Liver (tissue), 3 donors: ENCODE results near the gene AMBRA1.

Source experiments
- GABPA ChIP-seq, 2 donors: IDR thresholded peaks in 1 of 2; conservative IDR thresholded peaks in 1 of 2; 2 replicates each; pipeline ENCODE4 v1.6.1; 2016; ENCODE audit warnings: antibody characterized with exemption in 2 of 2, mild to moderate bottlenecking in 1 of 2, moderate library complexity in 1 of 2
- RAD21 ChIP-seq, 2 donors: IDR thresholded peaks; 2 replicates each; pipeline ENCODE4 v1.6.1; 2016; ENCODE audit warnings: antibody characterized with exemption in 2 of 2, mild to moderate bottlenecking in 2 of 2
- YY1 ChIP-seq: IDR thresholded peaks from 2 replicates; pipeline ENCODE4 v1.6.1; 2016; ENCODE audit warnings: antibody characterized with exemption, mild to moderate bottlenecking
- TF ChIP-seq, protein P1 (sequence below): fragments of 150-350 bp; IDR thresholded peaks from 2 replicates; pipeline ENCODE4 v1.5.1; 2017; ENCODE audit warnings: improper control_type of control experiment, low read depth, low read length; ENCODE audit not compliant: missing input control
- donor health status: healthy.
- donor health status: healthy.

DNA sequence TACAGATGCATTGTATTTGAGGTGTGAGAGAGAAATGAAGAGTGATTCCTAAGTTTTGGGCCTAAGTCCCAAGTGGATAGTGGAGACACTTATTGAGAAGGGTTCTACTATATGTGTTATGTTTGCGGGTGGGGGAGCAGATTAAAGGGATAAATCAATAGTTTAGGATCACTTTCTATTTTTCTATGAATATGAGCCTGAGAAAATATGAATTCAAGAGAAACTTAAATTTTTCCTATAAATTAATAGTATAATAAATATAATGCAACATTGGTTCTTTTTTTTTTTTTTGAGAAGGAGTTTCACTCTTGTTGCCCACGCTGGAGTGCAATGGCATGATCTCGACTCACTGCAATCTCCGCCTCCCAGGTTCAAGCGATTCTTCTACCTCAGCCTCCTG is 31.3 kb downstream of the AMBRA1 start:
- TF ChIP-seq, protein P1, sequence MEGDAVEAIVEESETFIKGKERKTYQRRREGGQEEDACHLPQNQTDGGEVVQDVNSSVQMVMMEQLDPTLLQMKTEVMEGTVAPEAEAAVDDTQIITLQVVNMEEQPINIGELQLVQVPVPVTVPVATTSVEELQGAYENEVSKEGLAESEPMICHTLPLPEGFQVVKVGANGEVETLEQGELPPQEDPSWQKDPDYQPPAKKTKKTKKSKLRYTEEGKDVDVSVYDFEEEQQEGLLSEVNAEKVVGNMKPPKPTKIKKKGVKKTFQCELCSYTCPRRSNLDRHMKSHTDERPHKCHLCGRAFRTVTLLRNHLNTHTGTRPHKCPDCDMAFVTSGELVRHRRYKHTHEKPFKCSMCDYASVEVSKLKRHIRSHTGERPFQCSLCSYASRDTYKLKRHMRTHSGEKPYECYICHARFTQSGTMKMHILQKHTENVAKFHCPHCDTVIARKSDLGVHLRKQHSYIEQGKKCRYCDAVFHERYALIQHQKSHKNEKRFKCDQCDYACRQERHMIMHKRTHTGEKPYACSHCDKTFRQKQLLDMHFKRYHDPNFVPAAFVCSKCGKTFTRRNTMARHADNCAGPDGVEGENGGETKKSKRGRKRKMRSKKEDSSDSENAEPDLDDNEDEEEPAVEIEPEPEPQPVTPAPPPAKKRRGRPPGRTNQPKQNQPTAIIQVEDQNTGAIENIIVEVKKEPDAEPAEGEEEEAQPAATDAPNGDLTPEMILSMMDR, result no peak
- TF ChIP-seq GABPA (IDR thresholded peaks at IDR 0.05 in 1 of 2, conservative IDR thresholded peaks at IDR 0.05 in 1 of 2) (no peak), RAD21 (IDR thresholded peaks at IDR 0.05) (no peak), YY1 (no peak)
